ENCODE data around the gene IRF2BP2.

Gene IRF2BP2

DNA sequence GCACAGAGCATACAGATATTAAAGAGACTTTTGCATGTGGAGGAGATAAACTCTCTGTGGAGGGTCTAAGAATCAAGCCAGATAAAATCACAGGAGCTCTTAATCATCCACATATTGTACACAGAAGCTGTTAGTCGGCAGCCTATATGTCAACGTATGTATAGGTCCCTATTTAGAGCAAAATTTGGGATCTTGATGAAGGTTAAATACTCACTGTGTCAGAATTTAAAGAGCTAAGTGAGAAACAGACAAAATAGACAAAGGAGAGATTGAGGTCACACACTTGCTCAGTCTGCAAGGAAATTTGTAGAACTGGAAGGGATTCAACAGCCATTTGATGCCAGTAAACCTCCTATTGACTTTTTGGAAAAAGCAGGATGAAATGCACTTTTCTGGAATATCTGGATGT, 4.1 kb upstream of the IRF2BP2 start:
- FAIRE-seq (no peak), DNase-seq (ENCODE audit: insufficient read length, low spot score) (no peak)

DNA sequence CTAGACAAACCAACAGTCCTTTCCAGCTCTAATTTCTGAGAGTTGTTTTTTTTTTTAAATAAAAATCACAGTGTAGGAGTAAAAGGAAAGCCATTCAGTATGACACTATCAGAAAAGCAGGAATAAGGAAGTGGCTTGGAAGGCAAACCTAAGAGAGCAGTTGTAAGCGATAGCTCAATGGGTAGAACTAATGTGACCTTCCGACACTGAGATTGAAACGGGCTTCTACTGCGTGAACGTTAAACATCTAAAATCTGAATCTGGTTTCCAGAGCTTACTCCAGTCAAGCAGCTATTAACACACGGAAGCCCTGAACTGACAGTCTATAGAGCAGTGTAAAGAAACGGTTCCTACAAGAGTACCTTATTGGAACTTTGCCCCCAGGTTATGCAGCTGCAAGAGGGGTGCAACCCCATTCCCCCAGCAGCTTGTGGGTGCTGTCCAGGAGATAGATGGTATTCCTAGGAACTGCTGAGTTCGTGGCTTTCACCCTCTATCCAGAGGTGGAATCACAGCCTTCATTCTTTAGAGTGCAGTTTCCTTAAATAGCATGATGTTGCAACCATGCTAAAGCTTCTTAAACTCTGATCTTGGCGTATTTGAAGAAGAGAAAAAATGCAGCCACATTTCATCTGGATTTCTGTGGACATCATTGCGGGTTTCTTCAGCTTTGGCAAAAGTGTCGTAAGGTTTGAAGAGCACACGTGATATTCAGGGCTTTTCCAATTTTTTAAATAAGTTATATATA, 3.3 kb upstream of the IRF2BP2 start:
- FAIRE-seq (no peak), DNase-seq (ENCODE audit: insufficient read length, low spot score) (no peak)

- FAIRE-seq: peak; percentile 94
- DNase-seq (ENCODE audit: insufficient read length, low spot score): peak; percentile 52
These were observed 2.6 kb upstream of the IRF2BP2 start for GRCh38 chr1:234612352-234613127.

DNA sequence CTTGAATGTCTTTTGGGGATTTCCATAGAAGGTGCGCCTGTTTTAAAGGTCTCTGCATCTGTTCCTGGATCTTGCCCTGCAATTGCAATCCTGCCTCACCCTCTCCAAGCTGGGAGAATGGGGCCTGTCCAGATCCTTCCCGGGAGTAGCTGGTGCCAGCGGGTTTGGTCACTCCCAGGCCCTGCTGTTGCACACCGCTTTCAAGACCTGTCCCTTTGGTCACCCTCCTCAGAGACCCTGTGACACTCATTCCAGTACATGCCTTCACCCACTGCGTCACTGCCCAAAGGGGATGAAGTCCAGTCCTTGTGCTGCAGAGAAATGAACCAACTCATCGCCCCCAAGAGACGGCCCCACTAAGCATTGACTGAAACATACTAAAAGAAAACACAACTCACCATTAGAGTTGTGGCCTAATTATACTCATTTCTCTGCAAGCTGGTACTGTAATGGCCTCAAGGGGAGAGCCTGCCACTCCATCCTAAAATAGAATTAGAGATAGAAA, 1.9 kb upstream of the IRF2BP2 start:
- DNase-seq (ENCODE audit: insufficient read length, low spot score): no peak
- peak; percentile 14 for FAIRE-seq

GRCh38 chr1:234611225-234611846, 1.4 kb upstream of the IRF2BP2 start:
- FAIRE-seq (peak; percentile 77), DNase-seq (ENCODE audit: insufficient read length, low spot score) (no peak)

- peak; percentile 66 for DNase-seq (ENCODE audit: insufficient read length, low spot score)
- peak; percentile 8 for FAIRE-seq
These were observed 767 bp upstream of the IRF2BP2 start for GRCh38 chr1:234610666-234611224.

DNA sequence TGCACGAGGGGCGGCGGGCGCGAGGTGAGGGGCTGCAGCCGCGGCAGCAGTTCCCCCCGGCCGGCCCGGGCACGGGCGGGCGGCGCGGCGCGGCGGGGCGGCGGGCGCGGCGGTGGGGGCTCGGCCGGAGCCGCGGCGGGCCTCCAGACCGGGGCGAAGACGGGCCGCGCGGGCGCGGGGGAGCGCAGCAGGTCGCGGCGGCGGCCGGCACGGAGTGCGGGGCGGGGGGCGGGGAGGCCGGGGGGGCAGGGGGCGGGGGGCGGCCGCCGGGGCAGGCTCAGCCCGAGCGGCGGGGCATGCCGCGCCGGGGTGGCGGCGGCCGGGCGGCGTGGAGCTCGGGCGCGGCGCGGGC, 311 bp downstream of the IRF2BP2 start:
- FAIRE-seq: no peak

GRCh38 chr1:234608911-234609690, 877 bp downstream of the IRF2BP2 start:
- FAIRE-seq (no peak), DNase-seq (ENCODE audit: insufficient read length, low spot score) (no peak)

More for the DNA sequence above, 311 bp downstream of the IRF2BP2 start:
- no peak for DNase-seq (ENCODE audit: insufficient read length, low spot score)

GRCh38 chr1:234608025-234608910, 1.7 kb downstream of the IRF2BP2 start:
- DNase-seq (ENCODE audit: insufficient read length, low spot score) (peak; percentile 45), FAIRE-seq (peak; percentile 98)

DNA sequence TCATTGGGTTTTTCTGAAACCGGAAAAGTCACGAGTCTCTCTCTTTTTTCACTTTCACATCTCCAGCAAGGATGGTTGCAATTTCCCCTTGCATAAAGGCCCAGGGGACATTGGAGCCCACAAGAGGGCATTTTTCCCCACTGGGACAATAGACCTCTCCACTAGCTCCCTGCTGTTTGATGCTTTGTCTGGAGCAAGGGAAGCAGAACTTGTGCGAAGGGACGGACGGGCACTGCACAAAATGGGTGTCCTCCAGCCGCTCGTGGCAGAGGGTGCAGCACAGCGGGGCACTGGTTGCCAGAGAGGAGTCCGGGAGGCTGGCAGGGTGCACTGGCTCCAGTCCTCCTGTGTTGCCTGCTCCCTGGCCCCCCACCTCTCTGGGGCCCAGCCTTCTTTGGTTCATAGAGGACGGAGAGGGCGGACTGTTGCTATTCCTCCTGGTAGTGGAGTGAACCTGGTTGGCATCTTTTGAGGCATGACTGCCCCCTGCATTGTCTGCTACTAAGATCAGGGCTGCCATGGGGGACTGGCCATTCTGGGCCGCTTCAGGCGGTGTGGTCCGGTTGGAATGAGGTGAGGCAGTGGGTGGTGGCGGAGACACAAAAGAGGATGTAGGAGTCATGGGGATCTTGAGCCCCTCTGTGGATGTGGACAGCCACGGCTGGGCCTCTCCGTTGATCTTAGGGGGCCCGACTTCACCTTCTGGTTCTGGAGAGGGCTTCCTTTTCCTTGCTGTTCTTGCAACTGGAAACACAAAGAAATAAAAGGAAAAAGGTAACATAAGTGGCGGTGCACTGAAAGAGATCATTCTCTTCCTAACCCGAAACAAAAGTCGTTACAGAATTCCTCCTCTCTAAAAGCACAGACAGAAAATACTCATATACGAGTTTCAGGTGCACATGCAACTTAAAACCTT, 2.6 kb downstream of the IRF2BP2 start:
- FAIRE-seq: peak; percentile 28
- no peak for DNase-seq (ENCODE audit: insufficient read length, low spot score)

GRCh38 chr1:234606784-234607108, 3.2 kb downstream of the IRF2BP2 start:
- DNase-seq (ENCODE audit: insufficient read length, low spot score) (no peak), FAIRE-seq (no peak)

DNA sequence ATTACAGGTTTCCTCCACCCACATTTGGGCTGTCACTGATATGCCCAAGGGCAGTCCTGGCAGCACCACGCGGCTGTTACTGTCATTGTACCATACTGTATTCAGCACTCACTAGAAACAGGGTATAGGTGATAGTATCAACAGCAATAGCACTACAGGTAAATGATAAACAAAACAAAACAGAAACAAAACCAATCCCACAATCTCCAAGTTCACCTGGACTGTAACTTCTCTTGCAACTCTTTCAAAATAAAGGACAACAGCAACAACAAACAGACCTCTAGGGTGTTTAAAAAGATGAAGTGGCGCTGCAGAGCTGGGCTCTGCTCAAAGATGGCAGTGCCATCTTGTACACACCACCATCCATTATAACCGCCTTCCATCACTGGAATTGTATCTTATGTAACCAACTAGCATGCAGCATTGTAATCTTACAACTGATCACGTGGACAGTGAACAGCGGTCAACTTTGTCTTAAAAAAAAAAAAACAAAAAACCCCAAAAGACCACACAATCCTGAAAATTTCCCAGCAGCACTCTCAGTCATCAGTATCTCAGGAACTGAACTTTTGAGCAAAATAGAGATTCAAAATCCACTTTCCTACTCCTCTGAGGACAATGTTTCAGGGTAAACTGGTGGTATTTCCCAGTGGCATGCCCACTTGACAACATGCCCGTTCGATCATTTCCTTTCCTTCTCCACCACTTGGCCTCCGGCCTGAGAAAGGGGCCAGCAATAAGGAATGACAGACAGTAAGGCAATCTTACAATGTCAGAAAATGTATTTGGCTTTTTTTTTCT, 3.8 kb downstream of the IRF2BP2 start:
- DNase-seq (ENCODE audit: insufficient read length, low spot score) (no peak), FAIRE-seq (peak; percentile 68)

- FAIRE-seq (no peak), DNase-seq (ENCODE audit: insufficient read length, low spot score) (no peak)
These were observed 4.5 kb downstream of the IRF2BP2 start for GRCh38 chr1:234605399-234605982.

- DNase-seq (ENCODE audit: insufficient read length, low spot score): no peak
These were observed 5.2 kb downstream of the IRF2BP2 start for GRCh38 chr1:234604495-234605398.

DNA sequence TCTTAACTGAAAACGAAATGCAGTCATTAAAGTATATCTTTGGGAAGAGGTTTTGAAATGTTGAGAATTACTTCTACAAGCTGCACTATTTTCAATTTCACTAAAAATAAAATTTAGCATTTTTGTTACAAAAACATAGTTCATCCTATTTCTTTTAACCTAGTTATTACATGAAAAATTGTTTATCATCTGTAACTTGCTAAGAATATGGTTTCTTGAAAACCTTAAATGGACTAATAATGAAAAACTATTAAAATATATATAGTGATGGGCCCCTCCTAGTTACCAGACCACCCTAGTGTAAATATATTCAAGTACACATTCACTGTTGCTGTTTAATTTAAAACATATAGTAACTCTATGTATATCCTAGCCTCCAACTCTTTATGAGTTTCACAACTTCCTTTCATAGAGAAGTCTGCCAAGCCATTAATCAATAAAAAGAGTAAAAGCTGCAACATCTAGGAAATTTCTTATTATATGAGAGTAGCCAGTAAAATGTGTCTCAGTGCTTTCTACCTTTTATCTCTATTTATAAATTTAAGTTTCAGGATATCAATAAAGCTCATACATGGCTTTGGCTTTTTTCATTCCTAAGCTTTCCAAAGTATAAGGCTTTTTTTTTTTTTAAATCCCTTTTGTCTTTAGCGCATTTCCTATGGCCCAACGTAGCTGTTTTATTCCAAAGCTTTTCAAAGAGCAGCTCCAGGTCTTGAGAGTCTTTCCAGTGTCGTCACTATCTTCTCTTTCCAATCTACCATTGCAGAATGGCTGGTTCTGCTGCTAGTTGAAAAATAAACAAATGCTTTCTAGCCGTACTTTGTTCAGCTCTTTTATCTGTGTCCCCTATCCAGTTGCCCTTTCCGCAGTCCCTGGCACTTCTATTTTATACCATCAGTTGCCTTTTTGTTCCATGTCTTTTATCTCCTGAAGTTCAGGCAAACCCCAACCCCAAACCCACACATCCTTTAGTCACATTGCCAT, 6.5 kb downstream of the IRF2BP2 start:
- FAIRE-seq (peak; percentile 8), DNase-seq (ENCODE audit: insufficient read length, low spot score) (no peak)

More at GRCh38 chr1:234604495-234605398, 5.2 kb downstream of the IRF2BP2 start:
- FAIRE-seq: peak; percentile 53

Measured in GM19239 (cell line).